ENCODE results near the gene DCXR.

Gene DCXR

DNA sequence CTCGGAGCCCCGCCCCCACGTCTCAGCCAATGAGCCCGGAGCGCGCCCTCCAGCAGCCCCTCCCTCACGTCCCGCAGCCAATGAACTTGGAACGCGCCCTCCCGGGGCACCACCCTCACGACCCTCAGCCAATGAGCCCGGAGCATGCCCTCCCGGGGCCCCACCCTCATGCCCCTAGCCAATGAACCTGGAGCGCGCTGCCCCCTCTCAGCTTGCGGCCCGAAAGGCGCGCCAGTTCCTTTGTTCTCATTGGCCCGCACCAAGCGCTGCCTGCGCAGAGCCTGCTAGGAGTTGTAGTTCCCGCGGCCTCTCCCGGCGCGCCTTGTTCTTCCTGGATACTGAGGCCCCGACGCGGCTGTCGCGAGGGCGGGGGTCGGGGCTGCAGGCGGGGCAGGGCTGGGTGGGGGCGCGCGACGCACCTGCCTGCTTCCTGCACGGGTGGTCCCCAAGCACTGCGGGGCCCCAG lies 14.5 kb downstream of the DCXR start, which contains the start of gene LRRC45:
TSS of gene LRRC45 (plus strand) at position 325 of the 466 bp plus-strand sequence. CDS start 339 bp downstream, outside the sequence.
- peak; percentile 99 to 100 for DNase-seq (ENCODE audit: low read depth in 2 of 2)

DNA sequence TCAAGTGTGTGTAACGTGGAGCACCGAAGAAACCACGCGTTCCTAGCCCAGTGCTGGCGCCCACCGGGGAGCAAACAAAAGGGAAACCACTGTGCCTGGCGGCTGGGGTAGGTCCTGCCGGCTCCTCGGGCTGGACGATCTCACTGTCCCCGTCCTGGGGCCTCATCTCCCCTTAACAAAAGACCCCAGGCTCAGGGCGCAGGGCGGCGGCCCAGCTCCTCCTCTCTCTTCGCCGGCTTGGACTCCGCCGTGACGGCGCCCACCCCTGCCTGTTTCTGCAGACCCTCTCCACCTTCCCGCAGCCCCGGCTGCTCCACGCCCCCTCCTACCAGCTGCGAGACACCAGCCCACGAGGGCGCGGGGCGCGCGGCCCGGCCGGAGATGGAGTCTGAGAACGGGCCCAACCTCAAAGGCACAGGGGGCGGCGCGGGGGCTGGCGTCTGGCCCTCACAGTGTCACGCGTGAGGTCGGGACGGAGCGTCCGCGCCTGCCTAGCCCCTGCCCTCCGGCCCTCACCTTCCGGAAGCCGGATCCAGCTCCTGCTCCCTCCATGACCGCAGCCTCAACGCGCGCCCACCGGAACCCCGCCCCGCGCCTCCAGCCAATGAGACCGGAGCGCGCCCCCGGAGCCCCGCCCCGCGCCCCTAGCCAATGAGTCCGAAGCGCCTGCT lies 15.1 kb downstream of the DCXR start, which contains the start of gene CENPX:
TSS of gene CENPX (minus strand) at position 569 of the 671 bp plus-strand sequence. CDS start at position 552, 17 bp downstream.
- DNase-seq (ENCODE audit: low read depth in 2 of 2) = no peak

DNA sequence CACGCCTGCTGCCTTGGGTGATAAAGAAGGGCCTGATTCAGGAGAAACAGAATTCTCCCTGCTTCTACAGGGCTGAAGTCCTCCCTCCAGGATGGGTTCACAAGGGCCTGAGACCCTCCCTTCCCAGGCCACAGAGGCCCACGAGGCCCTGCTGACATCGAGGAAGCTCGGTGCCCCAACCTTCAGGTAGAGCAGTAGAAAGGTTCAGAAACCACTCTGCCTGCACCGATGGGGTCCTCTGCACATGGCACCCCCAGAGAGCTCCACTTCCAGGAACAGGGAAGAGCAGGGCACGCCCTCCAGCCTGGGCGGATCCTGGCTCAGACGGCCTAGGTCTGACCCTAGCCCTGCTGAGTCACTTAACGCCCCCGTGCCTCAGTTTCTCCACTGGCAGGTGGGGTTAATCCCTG lies 15.6 kb downstream of the DCXR start:
- no peak for DNase-seq (ENCODE audit: low read depth in 2 of 2)

DNA sequence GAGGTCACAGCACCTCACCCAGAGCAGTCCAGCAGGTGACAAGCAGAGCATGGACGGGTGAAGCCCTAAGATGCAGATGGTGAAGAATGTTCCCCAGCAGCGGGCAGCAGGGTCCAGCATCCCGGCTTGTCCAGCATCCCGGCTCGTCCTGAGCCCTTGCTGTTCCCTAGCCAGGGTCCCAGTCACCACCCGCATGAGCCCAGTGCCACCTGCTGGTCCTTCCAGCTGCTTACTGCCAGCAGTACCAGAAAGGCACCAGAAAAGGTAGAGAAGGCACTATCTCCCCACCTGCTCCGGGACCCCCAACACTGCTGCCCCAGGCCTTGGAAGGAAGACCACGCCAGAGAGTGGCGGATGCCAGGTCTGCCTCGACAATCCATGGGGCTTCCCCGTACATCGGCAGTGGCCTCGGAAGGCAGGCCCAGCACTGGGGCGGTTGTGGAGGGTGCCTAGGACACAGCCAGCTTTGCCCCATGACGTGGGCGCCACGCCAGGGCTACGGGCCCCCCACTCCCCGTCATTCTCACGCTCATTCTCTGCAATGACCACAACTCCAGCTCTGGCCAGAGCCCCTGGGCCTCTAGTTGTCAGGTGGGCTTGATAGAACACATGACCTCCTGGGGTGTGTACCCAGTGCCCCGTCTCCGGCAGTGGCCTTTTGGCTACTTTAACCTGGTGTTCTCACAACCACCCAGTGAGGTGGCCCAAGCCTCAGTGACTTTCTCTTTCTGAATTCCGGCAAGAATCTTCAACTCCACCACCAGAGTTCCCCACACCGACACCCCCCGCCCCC lies 16.2 kb downstream of the DCXR start:
- DNase-seq (ENCODE audit: low read depth in 2 of 2) = no peak

DNA sequence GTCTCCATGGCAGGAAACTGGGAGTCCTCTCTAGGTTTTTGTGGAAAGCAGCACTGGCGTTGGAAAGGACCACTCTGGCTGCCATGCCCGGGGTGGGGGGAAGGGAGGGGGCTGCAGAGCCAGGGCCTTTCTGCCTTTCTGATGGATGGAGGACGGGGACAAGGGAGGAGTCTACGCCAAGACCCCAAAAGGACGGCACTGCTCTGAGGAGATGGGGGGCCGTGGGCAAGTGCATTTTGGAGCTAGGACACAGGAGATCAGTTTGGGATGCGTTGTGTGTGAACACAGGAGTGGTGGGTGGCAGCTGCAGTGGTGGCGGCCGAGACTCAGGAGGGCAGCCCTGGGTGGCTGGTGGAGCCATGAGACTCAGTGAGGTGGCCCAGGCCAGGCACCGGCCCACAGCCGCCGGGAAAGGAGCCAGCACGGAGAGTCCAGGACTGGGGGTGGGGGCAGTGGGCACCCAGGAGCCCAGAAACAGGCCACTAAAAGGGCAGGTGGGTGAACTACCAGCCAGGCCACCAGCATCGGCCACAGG lies 16.9 kb downstream of the DCXR start:
- no peak for DNase-seq (ENCODE audit: low read depth in 2 of 2)

DNA sequence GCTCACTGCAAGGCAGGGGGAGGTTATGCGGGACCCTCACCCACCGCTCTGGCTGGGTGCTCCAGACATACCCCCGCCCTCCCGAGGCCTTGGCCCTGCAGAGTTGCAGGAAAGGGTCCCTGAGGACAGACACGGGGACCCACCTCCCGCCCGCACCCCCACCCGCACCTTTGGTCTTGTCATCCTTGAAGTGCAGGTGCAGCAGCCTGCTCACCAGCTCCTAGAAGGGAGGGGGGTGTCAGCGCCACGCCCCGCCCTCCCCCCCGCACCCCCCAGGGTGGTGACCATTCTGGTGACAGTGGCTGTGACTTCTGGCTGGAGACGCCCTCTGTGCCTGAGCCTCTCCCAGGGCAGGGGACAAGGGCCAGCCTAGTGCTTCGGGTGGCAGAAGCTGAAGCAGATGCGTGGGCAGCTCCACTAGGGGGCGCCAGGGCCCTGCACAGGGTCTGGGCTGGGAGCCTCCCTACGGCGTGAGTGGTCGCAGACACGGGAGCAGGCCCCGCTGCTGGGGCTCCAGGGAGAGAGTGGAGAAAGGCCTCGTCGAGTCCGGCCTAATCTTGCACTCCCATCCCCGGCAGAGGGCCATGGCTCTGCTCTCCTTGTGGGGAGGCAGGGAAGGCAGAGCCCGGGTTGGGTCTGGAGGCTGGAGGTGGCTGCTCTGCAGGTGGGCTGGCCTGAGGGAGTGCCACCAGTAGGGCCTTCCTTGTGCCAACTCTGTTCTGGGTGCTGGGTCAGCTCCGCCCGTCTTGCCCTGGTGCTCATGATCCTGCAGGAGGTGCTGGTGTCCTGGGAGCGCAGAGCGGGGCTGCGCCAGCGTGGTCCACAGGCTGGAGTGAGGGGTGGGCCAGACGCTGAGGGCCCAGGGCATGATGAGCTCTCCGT lies 17.6 kb downstream of the DCXR start:
- DNase-seq (ENCODE audit: low read depth in 2 of 2) = no peak

DNA sequence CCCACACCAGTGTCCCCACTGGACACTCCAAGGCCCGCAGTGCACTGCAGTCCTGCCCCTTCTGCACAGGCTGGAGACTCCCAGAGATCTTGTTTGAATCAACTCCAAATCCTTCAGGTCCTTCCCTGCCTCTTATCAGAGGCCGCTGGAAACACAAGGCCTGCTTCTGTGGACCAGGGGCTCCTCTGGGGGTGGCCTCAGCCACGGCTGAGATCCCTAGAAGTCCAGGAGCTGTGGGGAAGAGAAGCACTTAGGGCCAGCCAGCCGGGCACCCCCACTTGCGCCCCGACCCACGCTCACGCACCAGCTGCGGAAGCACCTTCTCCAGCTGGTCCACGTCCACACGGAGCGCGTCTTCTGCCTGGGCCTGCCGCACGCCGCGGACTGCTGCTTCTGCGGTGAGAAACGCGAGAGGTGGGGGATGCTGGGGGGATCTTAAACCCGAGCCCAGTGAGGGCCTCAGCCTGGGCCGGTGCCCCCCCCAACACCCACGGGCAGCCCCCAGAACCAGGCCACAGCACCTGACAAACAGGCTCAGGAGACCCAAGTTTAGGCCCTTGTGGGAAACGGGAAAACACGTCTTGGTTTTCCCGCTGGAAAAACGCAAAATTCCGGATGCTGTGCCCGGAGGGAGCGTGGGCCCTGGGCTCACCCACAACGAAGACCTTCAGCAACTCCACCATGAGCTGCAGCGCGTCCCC lies 18.4 kb downstream of the DCXR start:
- DNase-seq (ENCODE audit: low read depth in 2 of 2) = no peak

DNA sequence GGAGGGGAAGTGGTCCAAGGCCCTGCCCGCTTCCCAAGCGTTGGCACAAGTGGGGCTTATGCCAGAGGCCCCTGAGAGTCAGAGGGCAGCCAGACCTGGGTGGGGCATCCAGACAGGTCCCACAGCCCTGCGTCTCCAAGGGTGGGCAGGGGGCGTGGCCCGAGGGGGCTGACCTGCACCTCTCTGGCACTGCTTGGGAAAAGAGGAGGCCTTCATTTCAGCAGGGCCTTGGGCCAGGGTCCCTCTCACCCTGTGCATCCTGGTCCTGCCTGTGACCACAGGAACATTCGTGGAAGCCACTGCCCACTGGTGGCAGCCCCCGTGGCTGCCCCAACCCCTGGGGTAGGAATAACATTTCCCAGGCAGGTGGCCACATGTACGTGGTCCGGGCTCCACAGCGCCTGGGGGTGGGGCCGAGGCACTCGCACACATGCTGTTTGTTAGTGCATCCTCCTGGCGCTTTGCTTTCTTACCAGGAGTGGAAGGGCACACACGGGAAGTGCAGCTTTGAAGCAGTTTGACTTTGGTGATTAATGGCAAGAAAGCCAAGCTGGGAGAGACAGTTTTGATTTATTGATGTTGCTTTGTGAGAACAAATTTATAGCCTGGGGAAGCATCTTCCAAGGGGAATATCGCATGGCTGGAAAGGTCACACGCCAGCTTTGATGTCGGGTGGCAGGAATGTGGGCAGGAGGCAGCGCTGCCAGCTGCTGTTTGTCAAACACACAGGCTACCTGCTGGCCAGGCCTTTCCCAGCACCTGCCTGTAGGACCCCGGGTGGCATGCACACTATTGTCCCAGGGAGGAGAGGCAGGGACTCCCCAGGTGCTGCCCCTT lies 19.1 kb downstream of the DCXR start:
- no peak for DNase-seq (ENCODE audit: low read depth in 2 of 2)

DNA sequence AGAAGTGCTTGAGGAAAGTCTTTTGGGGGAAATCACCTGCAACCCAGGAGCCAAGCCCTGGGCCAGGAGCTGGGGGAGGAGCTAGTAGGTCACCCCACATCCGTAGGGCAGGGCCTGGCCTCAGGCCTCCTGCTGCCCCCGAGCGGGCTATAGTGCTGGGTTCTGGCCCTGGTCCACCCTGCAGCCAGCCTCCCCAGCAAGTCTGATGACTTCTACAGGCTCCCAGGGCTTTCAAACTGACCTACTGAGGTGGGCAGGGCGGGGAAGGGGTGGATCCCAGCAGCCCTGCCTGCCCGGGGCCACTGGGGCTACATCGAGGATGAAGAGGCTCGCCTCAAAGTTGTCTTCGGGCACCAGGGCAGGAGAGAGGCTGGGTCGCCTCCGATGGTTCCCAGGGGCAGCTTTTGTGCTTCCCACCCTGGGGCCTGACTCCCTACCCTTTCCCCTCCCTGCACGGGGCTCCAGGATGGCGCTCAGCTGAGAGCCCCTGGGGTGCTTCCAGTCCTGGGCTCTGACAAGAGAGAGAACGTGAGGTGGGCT lies 19.8 kb downstream of the DCXR start:
- no peak for DNase-seq (ENCODE audit: low read depth in 2 of 2)

DNA sequence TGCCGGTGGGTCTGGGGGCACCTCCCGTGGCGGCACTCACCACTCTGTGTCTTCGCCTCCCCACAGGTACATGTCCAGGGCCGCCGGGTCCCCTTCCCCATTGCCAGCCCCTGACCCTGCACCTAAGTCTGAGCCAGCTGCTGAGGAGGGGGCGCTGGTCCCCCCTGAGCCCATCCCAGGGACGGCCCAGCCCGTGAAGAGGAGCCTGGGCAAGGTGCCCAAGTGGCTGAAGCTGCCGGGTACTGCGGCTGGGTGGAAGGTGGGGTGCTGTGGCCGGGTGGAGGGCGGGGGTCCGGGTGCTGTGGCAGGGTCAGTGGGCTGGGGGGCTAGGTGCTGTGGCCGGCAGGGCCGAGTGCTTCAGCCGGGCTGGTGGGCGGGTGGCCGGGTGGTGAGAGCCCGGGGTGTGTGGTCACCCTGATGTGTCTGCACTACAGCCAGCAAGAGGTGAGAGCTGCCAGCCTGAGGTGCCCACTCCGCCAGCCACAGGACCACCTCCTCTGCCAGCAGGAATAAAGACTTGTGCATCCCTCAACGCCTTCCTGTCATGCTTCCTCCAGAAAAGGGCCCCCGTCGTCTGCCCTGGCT lies 20.5 kb downstream of the DCXR start:
- DNase-seq (ENCODE audit: low read depth in 2 of 2) = no peak

DNA sequence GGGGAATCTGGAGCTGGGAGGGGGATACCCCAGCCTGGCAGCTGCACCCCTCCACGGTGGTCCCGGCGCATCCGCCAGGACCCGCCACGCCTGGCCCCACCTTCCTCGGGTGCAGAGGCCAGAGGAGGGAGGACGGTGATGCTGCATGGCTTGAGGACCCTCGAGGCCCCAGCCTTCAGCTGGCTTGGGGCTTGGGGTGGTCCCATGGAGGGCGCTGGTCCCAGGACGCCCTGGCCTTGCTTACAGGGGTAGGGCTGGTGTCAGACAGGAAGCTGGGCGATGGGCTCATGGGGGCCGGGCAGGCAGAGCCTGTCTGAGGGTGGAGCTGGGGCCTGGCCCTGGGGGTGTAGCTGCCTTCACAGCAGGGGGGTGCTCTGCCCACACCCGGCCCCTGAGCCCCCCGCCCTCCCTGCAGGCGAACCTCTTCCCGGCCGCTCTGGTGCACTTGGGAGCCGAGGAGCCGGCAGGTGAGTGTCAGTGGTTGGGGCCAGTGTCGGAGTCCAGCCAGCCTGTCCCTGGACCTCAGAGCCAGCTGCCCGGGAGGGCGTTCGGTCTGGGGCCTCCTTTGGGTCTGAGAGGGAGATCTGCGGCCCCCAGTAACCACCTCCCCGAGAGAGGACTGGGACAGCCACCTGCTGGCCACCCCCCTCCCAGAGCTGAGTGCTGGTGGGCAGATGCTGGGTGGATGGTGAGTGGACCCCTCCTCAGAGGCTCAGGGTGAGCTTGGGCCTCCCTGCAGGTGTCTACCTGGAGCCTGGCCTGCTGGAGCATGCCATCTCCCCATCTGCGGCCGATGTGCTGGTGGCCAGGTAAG lies 21.2 kb downstream of the DCXR start:
- no peak for DNase-seq (ENCODE audit: low read depth in 2 of 2)

DNA sequence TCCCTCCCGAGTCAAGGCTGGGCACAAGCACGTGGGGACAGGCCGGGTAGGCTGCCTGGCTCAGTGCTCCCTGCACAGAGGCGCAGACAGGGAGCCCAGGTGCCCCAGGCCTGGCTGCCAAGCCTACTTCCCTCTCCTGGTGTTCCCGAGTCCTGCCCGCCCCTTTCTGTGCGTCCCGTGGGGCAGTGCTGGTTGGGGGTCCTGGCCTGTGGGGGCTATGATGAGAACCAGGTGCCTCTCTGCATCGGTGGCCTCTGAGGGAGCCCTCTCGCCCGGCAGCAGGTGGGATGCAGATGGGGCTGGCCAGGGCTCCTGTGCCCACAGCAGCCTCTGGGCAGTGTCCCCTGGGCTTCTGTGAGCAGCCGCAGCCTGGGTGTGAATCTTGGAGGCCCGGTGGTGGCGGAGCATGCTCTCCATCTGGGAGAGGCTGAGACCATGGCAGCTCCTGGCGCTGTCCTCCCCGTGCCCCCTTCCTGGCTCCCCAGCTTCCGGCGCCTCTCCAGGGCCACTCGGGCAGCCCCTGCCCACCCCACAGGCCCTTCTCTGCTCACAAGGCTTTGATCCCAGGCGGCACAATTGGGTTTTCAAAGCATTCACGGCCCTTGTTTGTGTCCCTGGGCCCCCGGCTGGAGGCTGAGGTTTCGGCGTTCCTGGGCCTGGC lies 22.1 kb downstream of the DCXR start:
- DNase-seq (ENCODE audit: low read depth in 2 of 2) = no peak

DNA sequence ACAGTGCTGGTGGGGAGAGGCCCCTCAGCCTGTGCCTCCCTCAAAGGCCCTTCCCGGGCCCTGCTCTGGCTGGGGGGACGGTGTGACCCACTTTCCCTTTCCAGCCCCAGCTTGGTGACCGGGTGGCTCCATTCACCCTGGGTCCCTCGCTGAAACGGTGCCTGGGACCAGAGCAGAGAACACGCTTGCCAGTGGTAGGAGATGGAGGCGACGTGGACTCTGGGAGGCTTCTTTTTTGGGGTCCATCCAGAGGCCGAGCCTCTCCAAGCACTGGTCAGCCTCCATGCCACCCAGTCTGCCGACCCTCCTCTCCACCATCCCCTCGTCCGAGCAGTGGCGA lies 22.6 kb downstream of the DCXR start:
- DNase-seq (ENCODE audit: low read depth in 2 of 2) = no peak

DNA sequence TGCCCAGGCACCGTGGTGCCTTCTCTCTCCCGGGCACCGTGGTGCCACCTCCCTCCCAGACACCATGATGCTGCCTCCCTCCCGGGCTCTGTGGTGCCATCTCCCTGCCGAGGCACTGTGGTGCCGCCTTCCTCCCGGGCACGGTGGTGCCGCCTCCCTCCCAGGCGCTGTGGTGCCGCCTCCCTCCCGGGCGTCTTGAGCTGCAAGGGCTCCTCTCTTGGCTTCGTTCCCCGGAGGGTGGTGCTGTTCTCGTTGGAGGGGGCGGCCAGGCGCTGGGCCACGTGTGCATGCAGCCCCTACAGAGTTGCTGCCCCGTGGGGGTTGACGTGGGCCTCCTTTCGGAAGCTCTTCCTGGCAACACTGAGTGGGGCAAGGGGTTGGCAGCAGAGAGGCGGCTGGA lies 23.1 kb downstream of the DCXR start:
- no peak for DNase-seq (ENCODE audit: low read depth in 2 of 2)

DNA sequence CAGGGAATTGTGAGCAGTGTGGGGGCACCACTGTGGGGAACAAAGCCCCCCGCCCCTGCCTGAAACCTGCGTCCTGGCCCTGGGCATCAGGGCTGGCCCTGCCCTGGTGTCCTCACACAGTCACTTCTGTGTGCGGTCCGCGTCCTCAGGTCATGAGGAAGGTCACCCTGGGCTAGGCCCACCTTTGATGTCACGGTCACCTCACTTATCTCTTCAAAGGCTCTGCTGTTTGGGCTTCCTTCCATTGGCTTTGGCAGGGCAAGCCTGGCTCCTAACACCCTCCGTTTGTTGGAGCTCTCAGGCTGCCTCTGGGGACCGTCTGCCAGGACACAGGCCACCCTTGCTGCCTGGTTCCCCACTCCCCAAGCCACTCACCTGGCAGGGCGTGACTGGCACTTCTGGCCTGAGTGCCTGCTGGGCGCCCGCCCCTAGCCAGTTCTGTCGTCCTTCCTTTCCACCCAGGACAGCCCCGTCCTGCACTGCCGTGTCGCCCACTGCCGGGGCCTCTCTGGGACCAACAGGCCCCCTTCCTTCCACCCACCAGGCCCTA lies 23.6 kb downstream of the DCXR start:
- no peak for DNase-seq (ENCODE audit: low read depth in 2 of 2)

DNA sequence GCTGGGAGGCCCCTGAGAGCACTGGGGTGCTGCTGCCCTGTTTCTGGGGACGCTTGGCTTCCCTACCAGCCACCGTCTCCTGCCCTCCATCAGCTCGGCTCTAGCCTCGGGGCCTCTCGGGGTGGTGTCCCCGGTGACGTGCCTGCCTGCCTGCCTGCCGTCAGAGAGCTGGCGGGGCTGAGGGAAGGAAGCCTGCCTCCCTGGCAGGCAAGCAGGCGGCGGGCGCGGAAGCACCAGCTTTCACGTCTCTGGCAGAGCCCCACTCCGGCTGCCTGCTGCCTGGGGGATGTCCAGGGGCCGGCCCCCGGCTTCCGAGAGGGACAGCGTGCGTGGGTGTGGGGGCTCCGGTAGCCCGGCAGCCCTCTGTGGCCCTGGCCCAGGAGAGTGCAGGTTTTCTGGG lies 24.2 kb downstream of the DCXR start:
- no peak for DNase-seq (ENCODE audit: low read depth in 2 of 2)

DNA sequence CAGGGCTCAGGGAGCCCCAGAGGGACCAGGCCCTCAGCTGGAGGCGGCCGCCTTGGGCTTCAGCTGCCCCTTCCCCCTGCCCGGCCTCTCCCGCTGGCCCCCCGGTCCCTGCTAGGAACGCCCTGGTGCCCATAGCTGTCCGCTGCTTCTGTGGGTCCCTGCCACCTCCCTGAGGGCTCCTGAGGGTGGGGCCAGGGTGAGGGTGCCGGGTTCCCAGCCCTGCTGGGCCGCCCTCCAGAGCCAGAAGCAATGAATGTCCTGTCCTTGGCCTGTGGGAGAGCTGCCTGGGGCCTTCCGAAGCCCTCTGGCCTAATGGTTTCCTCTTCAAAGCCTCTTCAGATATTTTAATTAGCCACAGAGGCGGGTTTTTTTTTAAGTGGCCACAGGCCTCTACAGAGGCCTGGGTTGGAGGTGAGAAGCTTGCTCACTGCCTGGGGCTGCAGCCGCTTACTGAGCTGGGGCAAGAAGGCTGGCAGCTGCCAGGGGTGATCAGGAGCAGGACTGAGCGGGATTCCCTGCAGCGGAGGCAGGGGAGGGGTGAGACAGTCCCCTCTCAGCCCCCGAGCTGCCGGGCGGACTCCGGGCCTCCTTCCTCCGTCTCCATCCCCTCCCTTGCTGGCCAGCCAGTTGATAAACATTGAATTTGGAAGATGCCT lies 24.7 kb downstream of the DCXR start:
- no peak for DNase-seq (ENCODE audit: low read depth in 2 of 2)

Measured in stimulated activated CD8-positive, alpha-beta memory T cell treated with anti-CD3 and anti-CD28 coated beads, Interleukin-15, amount 100 ng/mL, for 4 hours (primary cell).